HepG2 (cell line): Measurements from ENCODE around the gene PCGF6. TPM values are rescaled to one million over a fixed set of nuclear protein-coding genes. Genes with fewer than 3 reads are reported as not detected.

Experiments used
- ATRX ChIP-seq: sonication (generic); formaldehyde crosslinking; IDR thresholded peaks from 2 replicates; pipeline ENCODE4 v1.4.0; 2020; ENCODE audit warnings: missing genetic modification reagents, borderline replicate concordance
- CBX1 ChIP-seq: IDR thresholded peaks from one replicate; pipeline ENCODE4 v1.6.1; 2016; ENCODE audit warnings: antibody characterized with exemption, low read depth
- HHEX ChIP-seq: IDR thresholded peaks from 2 replicates; pipeline ENCODE4 v1.6.1; 2016; ENCODE audit warnings: control low read depth
- HNF4A ChIP-seq: sonication (generic); formaldehyde crosslinking; IDR thresholded peaks from 2 replicates; pipeline ENCODE4 v1.4.0; 2020; ENCODE audit warnings: missing genetic modification reagents
- HNRNPUL1 ChIP-seq: fragments of 200-400 bp; formaldehyde crosslinking; IDR thresholded peaks from 2 replicates; pipeline ENCODE4 v1.6.1; 2017; ENCODE audit warnings: low read depth, mild to moderate bottlenecking, low read length, moderate library complexity
- MED8 ChIP-seq: sonication (generic); formaldehyde crosslinking; IDR thresholded peaks from 2 replicates; pipeline ENCODE4 v1.8.1; 2023; ENCODE audit warnings: mild to moderate bottlenecking, missing genetic modification reagents; ENCODE audit not compliant: insufficient replicate concordance
- NFIC ChIP-seq: IDR thresholded peaks from 2 replicates; pipeline ENCODE4 v1.6.1; 2012; ENCODE audit warnings: mild to moderate bottlenecking, low read length, inconsistent platforms
- RXRA ChIP-seq: sonication (generic); formaldehyde crosslinking; IDR thresholded peaks from 2 replicates; pipeline ENCODE4 v1.5.1; 2020; ENCODE audit warnings: missing genetic modification reagents
- SMAD9 ChIP-seq: sonication (generic); formaldehyde crosslinking; IDR thresholded peaks from 2 replicates; pipeline ENCODE4 v1.5.1; 2020; ENCODE audit warnings: mild to moderate bottlenecking, missing genetic modification reagents
- SMARCE1 ChIP-seq: fragments of 450-650 bp; IDR thresholded peaks from 2 replicates; pipeline ENCODE4 v1.6.1; 2017; ENCODE audit warnings: borderline replicate concordance
- SP4 ChIP-seq: sonication (generic); formaldehyde crosslinking; IDR thresholded peaks from 2 replicates; pipeline ENCODE4 v1.8.1; 2023; ENCODE audit warnings: mild to moderate bottlenecking, missing genetic modification reagents
- ZBTB37 ChIP-seq: sonication (generic); formaldehyde crosslinking; IDR thresholded peaks from 2 replicates; pipeline ENCODE4 v1.4.0; 2020; ENCODE audit warnings: mild to moderate bottlenecking, missing genetic modification reagents
- ZNF12 ChIP-seq: sonication (generic); formaldehyde crosslinking; IDR thresholded peaks from 2 replicates; pipeline ENCODE4 v1.5.0; 2020; ENCODE audit warnings: missing genetic modification reagents
- ZNF124 ChIP-seq: sonication (generic); formaldehyde crosslinking; IDR thresholded peaks from 2 replicates; pipeline ENCODE4 v1.4.0; 2020; ENCODE audit warnings: missing genetic modification reagents
- ZNF234 ChIP-seq: sonication (generic); formaldehyde crosslinking; conservative IDR thresholded peaks from 2 replicates; pipeline ENCODE4 v1.5.1; 2020; ENCODE audit warnings: mild to moderate bottlenecking, missing genetic modification reagents
- ZNF326 ChIP-seq: sonication (generic); formaldehyde crosslinking; IDR thresholded peaks from 2 replicates; pipeline ENCODE4 v1.4.0; 2020; ENCODE audit warnings: missing genetic modification reagents, borderline replicate concordance
- ZNF496 ChIP-seq: sonication (generic); formaldehyde crosslinking; IDR thresholded peaks from 2 replicates; pipeline ENCODE4 v1.8.1; 2023; ENCODE audit warnings: mild to moderate bottlenecking, moderate library complexity, missing genetic modification reagents; ENCODE audit not compliant: insufficient replicate concordance
- ZNF556 ChIP-seq: sonication (generic); formaldehyde crosslinking; IDR thresholded peaks from 2 replicates; pipeline ENCODE4 v1.4.0; 2020; ENCODE audit warnings: mild to moderate bottlenecking, missing genetic modification reagents, borderline replicate concordance
- ZNF589 ChIP-seq: sonication (generic); formaldehyde crosslinking; conservative IDR thresholded peaks from 2 replicates; pipeline ENCODE4 v1.8.0; 2022; ENCODE audit warnings: mild to moderate bottlenecking, moderate library complexity, missing genetic modification reagents
- ZNF816 ChIP-seq: sonication (generic); formaldehyde crosslinking; IDR thresholded peaks from 2 replicates; pipeline ENCODE4 v1.8.0; 2022; ENCODE audit warnings: missing genetic modification reagents, mild to moderate bottlenecking, borderline replicate concordance
- polyA plus RNA-seq, 8 experiments: library from polyadenylated mRNA; depleted of rRNA in 3 of 8; stranded (reverse) in 7 of 8; unstranded in 1 of 8; fragments of >200 nt; fragmentation: Illumina TruSeq in 4 of 8; extraction: Trizol in 4 of 8; gene quantifications; 2 replicates each; pipeline versions ENCODE4 v1.2.1 to v1.2.3, GENCODE V29; 2011 to 2016; ENCODE audit warnings: low read depth in 4 of 8, missing spikeins in 1 of 8, mixed read lengths in 1 of 8; ENCODE audit not compliant: insufficient read depth in 1 of 8
- total RNA-seq, 5 experiments: library from RNA; depleted of rRNA; stranded (reverse); fragments of >200 nt; fragmentation: Illumina TruSeq; extraction: Trizol; gene quantifications; 2 replicates each; pipeline ENCODE4 v1.2.3, GENCODE V29; 2016; ENCODE audit warnings: low read depth in 1 of 5
- TF ChIP-seq, protein P1 (sequence below): sonication (generic); formaldehyde crosslinking; IDR thresholded peaks from 2 replicates; pipeline ENCODE4 v1.4.0; 2020; ENCODE audit warnings: mild to moderate bottlenecking, missing genetic modification reagents
- TF ChIP-seq, protein P2 (sequence below): sonication (generic); formaldehyde crosslinking; IDR thresholded peaks from 2 replicates; pipeline ENCODE4 v1.5.1; 2020; ENCODE audit warnings: mild to moderate bottlenecking, missing genetic modification reagents, moderate library complexity

Gene PCGF6
- total and polyA plus RNA-seq, 2 of the 13 experiments (the other 11 are each of a cell fraction or from before 2014, with no cell fraction given), result 5.2 to 19.4 TPM

GRCh38 chr10:103350517-103351260, at the start of gene PCGF6 (continued):
- TF ChIP-seq ZNF556 (CRISPR knock-in tag), result no peak; the same call in 1 of the 2 replicates
- TF ChIP-seq MED8 (CRISPR knock-in tag), result peak; percentile 55
- 0 out of 2 replicates have a peak, but pooled peaks have one; percentile 29 for TF ChIP-seq SMAD9
- TF ChIP-seq, protein P1, sequence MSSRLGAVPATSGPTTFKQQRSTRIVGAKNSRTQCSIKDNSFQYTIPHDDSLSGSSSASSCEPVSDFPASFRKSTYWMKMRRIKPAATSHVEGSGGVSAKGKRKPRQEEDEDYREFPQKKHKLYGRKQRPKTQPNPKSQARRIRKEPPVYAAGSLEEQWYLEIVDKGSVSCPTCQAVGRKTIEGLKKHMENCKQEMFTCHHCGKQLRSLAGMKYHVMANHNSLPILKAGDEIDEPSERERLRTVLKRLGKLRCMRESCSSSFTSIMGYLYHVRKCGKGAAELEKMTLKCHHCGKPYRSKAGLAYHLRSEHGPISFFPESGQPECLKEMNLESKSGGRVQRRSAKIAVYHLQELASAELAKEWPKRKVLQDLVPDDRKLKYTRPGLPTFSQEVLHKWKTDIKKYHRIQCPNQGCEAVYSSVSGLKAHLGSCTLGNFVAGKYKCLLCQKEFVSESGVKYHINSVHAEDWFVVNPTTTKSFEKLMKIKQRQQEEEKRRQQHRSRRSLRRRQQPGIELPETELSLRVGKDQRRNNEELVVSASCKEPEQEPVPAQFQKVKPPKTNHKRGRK (CRISPR knock-in tag), result no peak
- TF ChIP-seq ZNF234, result 0 out of 2 replicates have a peak, but pooled peaks have one; percentile 32
- no peak for TF ChIP-seq HHEX (CRISPR knock-in tag)
- TF ChIP-seq, protein P2, sequence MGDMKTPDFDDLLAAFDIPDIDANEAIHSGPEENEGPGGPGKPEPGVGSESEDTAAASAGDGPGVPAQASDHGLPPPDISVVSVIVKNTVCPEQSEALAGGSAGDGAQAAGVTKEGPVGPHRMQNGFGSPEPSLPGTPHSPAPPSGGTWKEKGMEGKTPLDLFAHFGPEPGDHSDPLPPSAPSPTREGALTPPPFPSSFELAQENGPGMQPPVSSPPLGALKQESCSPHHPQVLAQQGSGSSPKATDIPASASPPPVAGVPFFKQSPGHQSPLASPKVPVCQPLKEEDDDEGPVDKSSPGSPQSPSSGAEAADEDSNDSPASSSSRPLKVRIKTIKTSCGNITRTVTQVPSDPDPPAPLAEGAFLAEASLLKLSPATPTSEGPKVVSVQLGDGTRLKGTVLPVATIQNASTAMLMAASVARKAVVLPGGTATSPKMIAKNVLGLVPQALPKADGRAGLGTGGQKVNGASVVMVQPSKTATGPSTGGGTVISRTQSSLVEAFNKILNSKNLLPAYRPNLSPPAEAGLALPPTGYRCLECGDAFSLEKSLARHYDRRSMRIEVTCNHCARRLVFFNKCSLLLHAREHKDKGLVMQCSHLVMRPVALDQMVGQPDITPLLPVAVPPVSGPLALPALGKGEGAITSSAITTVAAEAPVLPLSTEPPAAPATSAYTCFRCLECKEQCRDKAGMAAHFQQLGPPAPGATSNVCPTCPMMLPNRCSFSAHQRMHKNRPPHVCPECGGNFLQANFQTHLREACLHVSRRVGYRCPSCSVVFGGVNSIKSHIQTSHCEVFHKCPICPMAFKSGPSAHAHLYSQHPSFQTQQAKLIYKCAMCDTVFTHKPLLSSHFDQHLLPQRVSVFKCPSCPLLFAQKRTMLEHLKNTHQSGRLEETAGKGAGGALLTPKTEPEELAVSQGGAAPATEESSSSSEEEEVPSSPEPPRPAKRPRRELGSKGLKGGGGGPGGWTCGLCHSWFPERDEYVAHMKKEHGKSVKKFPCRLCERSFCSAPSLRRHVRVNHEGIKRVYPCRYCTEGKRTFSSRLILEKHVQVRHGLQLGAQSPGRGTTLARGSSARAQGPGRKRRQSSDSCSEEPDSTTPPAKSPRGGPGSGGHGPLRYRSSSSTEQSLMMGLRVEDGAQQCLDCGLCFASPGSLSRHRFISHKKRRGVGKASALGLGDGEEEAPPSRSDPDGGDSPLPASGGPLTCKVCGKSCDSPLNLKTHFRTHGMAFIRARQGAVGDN (CRISPR knock-in tag), result peak; percentile 94
- TF ChIP-seq ZNF816 (CRISPR knock-in tag), result no peak
- TF ChIP-seq HNF4A (CRISPR knock-in tag), result no peak
- no peak for TF ChIP-seq ZNF326 (CRISPR knock-in tag)
- peak; percentile 40; the same call in 1 of the 2 replicates for TF ChIP-seq SP4 (CRISPR knock-in tag)
- no peak for TF ChIP-seq ATRX (CRISPR knock-in tag)
- peak; percentile 42; the same call in 1 of the 2 replicates for TF ChIP-seq ZNF124 (CRISPR knock-in tag)
- TF ChIP-seq NFIC, result no peak
- TF ChIP-seq ZNF589 (CRISPR knock-in tag), result no peak
- TF ChIP-seq ZBTB37 (CRISPR knock-in tag), result no peak
- TF ChIP-seq ZNF12, result no peak
- TF ChIP-seq RXRA, result peak; percentile 40; the same call in 1 of the 2 replicates
- no peak for TF ChIP-seq HNRNPUL1
- TF ChIP-seq ZNF496, result no peak
- TF ChIP-seq SMARCE1, result no peak
- no peak for TF ChIP-seq CBX1
